Measurements from ENCODE around the gene LY6G5C. TPM values are rescaled to one million over a fixed set of nuclear protein-coding genes. Genes with fewer than 3 reads are reported as not detected.

LY6G5C gene
- total and polyA plus RNA-seq, 2 of the 13 experiments (the other 11 are each of a cell fraction or from before 2014, with no cell fraction given): 0.33 to 0.55 TPM

GRCh38 chr6:31717499-31718222 lies 36.8 kb upstream of the LY6G5C start (continued):
- TF ChIP-seq XRCC5 (optimal IDR thresholded peaks at IDR 0.05; ENCODE audit: low read length): peak; percentile 99
- TF ChIP-seq EED (CRISPR knock-in tag; IDR thresholded peaks at IDR 0.05): no peak
- no peak for TF ChIP-seq NR2F6 (IDR thresholded peaks at IDR 0.05)
- peak; percentile 46; the same call in 1 of the 2 replicates for TF ChIP-seq NR2F6 (CRISPR knock-in tag; IDR thresholded peaks at IDR 0.05)
- TF ChIP-seq MEIS1 (CRISPR knock-in tag; IDR thresholded peaks at IDR 0.05; ENCODE audit: borderline replicate concordance): no peak
- TF ChIP-seq KDM4B (CRISPR knock-in tag; IDR thresholded peaks at IDR 0.05): no peak
- TF ChIP-seq PATZ1 (CRISPR knock-in tag; IDR thresholded peaks at IDR 0.05): peak; percentile 71
- no peak for TF ChIP-seq SMYD3 (CRISPR knock-in tag; IDR thresholded peaks at IDR 0.05)
- no peak for TF ChIP-seq PRDM4 (CRISPR knock-in tag; IDR thresholded peaks at IDR 0.05; ENCODE audit: borderline replicate concordance)
- no peak for TF ChIP-seq CREBL2 (CRISPR knock-in tag; IDR thresholded peaks at IDR 0.05; ENCODE audit: borderline replicate concordance)
- no peak for TF ChIP-seq POLR2A (IDR thresholded peaks at IDR 0.05; ENCODE audit: insufficient read depth in 1 of 2, low read depth in 2 of 2, low read length in 2 of 2)
- no peak for TF ChIP-seq ZNF607 (CRISPR knock-in tag; IDR thresholded peaks at IDR 0.05; ENCODE audit: borderline replicate concordance)
- no peak for TF ChIP-seq ZNF564 (CRISPR knock-in tag; IDR thresholded peaks at IDR 0.05)
- no peak for TF ChIP-seq CEBPB (IDR thresholded peaks at IDR 0.05; ENCODE audit: borderline replicate concordance, low read depth, low read length)
- TF ChIP-seq HNF1B (CRISPR knock-in tag; IDR thresholded peaks at IDR 0.05): no peak
- no peak for TF ChIP-seq ZBTB42 (CRISPR knock-in tag; IDR thresholded peaks at IDR 0.05)
- no peak for TF ChIP-seq ZNF275 (CRISPR knock-in tag; IDR thresholded peaks at IDR 0.05; ENCODE audit: borderline replicate concordance)
- TF ChIP-seq BRD4 (CRISPR knock-in tag; IDR thresholded peaks at IDR 0.05): no peak
- TF ChIP-seq FOXP1 (IDR thresholded peaks at IDR 0.05): no peak
- TF ChIP-seq FOXP1 (CRISPR knock-in tag; IDR thresholded peaks at IDR 0.05): no peak
- TF ChIP-seq ZNF652 (CRISPR knock-in tag; IDR thresholded peaks at IDR 0.05; ENCODE audit: borderline replicate concordance, low read depth): no peak
- TF ChIP-seq HOMEZ (CRISPR knock-in tag; IDR thresholded peaks at IDR 0.05; ENCODE audit: low read depth): no peak
- TF ChIP-seq HDAC2 (CRISPR knock-in tag; IDR thresholded peaks at IDR 0.05): peak; percentile 56; the same call in 1 of the 2 replicates
